ENCODE data around the gene NUBPL. TPM values are rescaled to one million over a fixed set of nuclear protein-coding genes. Genes with fewer than 3 reads are reported as not detected.

NUBPL gene
- polyA plus RNA-seq, 1 of the 3 experiments (the other 2 are of a cell fraction) = 4.0 TPM

DNA sequence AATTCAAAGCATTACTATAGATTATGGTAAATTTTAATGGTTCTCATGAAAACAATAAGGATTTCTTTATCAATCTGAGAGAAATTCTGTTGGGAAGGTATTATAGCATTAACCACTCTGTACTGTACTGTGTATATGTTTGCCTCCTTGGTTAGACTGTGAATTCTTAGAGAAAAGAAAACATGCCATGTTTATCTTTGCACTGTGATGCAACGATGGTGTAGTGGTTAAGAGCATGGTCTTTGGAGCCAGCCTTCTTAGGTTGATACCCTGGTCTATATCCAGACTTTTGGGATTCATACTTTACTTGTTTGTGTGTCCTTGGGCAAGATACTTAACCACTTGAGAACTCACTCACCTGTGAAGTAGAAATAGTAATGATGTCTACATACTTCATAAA is 32.2 kb upstream of the NUBPL start:
- DNase-seq = no peak
- H4K20me1 ChIP-seq (ENCODE audit: insufficient read depth) = no peaks in the 10 kb centered on the region
- no peaks in the 10 kb centered on the region for H3K27me3 ChIP-seq (ENCODE audit: insufficient read depth)
- CTCF ChIA-PET = interaction anchor here (1.0 to 1.7 kb wide), 3 partner anchors 9 to 723 kb away, joined by 3 to 5 read pairs (median 3); no protein-coding TSS in a partner anchor
- H3K9me2 ChIP-seq = no peaks in the 10 kb centered on the region
- H3K36me3 ChIP-seq (replicated peaks in 1 of 2; ENCODE audit: control insufficient read depth in 1 of 2, insufficient read depth in 2 of 2, low read length in 1 of 2) = no peaks in the 10 kb centered on the region
- H3K79me2 ChIP-seq (ENCODE audit: insufficient read depth) = no peaks in the 10 kb centered on the region
- H3K4me3 ChIP-seq (ENCODE audit: low read depth in 2 of 2, low read length in 1 of 2) = no peak overlapping the region
- H3K4me1 ChIP-seq (ENCODE audit: control insufficient read depth in 1 of 2, insufficient read depth in 2 of 2, low read depth in 1 of 2, low read length in 1 of 2) = no peaks in the 10 kb centered on the region
- no peak overlapping the region for H3K4me2 ChIP-seq
- H3F3A ChIP-seq (replicated peaks; ENCODE audit: insufficient read depth) = no peaks in the 10 kb centered on the region
- no peak overlapping the region for H2AFZ ChIP-seq (ENCODE audit: low read depth)
- H3K27ac ChIP-seq (ENCODE audit: low read depth in 2 of 2, low read length in 1 of 2) = no peak overlapping the region
- WGBS (ENCODE audit: low lambda C conversion rate) = 28% methylated on average over 1 of the region's 1 CpG
- H3K9ac ChIP-seq = no peak overlapping the region
- POLR2A ChIA-PET = no interaction called here
- no peaks in the 10 kb centered on the region for H3K9me3 ChIP-seq
- TF ChIP-seq YY1 (IDR thresholded peaks at IDR 0.05; ENCODE audit: low read depth) (no peak), CHD2 (IDR thresholded peaks at IDR 0.05; ENCODE audit: low read length, partially characterized antibody) (no peak), MEF2A (IDR thresholded peaks at IDR 0.05; ENCODE audit: borderline replicate concordance, low read depth) (no peak), GATA2 (CRISPR knock-in tag; IDR thresholded peaks at IDR 0.05) (no peak), TCF12 (IDR thresholded peaks at IDR 0.05) (no peak), GABPA (IDR thresholded peaks at IDR 0.05; ENCODE audit: low read depth) (no peak), ELF1 (IDR thresholded peaks at IDR 0.05) (no peak)
- TF ChIP-seq, protein P1, sequence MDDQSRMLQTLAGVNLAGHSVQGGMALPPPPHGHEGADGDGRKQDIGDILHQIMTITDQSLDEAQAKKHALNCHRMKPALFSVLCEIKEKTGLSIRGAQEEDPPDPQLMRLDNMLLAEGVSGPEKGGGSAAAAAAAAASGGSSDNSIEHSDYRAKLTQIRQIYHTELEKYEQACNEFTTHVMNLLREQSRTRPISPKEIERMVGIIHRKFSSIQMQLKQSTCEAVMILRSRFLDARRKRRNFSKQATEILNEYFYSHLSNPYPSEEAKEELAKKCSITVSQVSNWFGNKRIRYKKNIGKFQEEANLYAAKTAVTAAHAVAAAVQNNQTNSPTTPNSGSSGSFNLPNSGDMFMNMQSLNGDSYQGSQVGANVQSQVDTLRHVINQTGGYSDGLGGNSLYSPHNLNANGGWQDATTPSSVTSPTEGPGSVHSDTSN (IDR thresholded peaks at IDR 0.05) = no peak

DNA sequence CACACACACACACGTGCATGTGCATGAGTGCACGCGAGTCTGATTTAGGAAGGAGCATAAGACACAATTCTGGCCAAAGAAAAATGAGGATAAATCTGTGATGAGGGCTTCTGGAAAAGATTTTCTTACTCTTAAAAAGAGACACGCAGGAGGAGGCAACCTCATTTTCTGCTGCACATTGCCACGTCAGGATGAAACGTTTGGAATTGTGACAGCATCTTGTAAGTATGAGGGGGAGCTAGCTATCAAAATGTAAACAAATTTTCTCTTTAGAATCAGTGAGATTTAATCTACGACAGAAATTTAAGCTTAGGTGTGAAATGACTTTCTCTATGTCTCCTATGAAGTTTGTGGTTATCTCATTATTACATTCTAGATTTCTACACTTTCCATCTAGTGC is 31.1 kb upstream of the NUBPL start:
- Histone ChIP-seq H3K27me3 (ENCODE audit: insufficient read depth) (no peaks in the 10 kb centered on the region), H3F3A (replicated peaks; ENCODE audit: insufficient read depth) (no peaks in the 10 kb centered on the region), H3K4me3 (ENCODE audit: low read depth in 2 of 2, low read length in 1 of 2) (no peak overlapping the region), H3K4me1 (ENCODE audit: control insufficient read depth in 1 of 2, insufficient read depth in 2 of 2, low read depth in 1 of 2, low read length in 1 of 2) (no peaks in the 10 kb centered on the region), H2AFZ (ENCODE audit: low read depth) (no peak overlapping the region), H4K20me1 (ENCODE audit: insufficient read depth) (no peaks in the 10 kb centered on the region), H3K9ac (no peak overlapping the region), H3K9me2 (no peaks in the 10 kb centered on the region), H3K79me2 (ENCODE audit: insufficient read depth) (no peaks in the 10 kb centered on the region), H3K27ac (ENCODE audit: low read depth in 2 of 2, low read length in 1 of 2) (no peak overlapping the region), H3K4me2 (no peak overlapping the region), H3K9me3 (no peaks in the 10 kb centered on the region), H3K36me3 (replicated peaks in 1 of 2; ENCODE audit: control insufficient read depth in 1 of 2, insufficient read depth in 2 of 2, low read length in 1 of 2) (no peaks in the 10 kb centered on the region)
- DNase-seq = no peak
- ChIA-PET POLR2A (no interaction called here), CTCF (no interaction called here)
- WGBS (ENCODE audit: low lambda C conversion rate) = 51% methylated on average over 7 of the region's 7 CpGs
- no peak for TF ChIP-seq GATA2 (CRISPR knock-in tag; IDR thresholded peaks at IDR 0.05)
- no peak for TF ChIP-seq TCF12 (IDR thresholded peaks at IDR 0.05)
- TF ChIP-seq EZH2phosphoT487 (IDR thresholded peaks at IDR 0.05; ENCODE audit: borderline replicate concordance, low read depth) = no peak
- TF ChIP-seq, protein P2, sequence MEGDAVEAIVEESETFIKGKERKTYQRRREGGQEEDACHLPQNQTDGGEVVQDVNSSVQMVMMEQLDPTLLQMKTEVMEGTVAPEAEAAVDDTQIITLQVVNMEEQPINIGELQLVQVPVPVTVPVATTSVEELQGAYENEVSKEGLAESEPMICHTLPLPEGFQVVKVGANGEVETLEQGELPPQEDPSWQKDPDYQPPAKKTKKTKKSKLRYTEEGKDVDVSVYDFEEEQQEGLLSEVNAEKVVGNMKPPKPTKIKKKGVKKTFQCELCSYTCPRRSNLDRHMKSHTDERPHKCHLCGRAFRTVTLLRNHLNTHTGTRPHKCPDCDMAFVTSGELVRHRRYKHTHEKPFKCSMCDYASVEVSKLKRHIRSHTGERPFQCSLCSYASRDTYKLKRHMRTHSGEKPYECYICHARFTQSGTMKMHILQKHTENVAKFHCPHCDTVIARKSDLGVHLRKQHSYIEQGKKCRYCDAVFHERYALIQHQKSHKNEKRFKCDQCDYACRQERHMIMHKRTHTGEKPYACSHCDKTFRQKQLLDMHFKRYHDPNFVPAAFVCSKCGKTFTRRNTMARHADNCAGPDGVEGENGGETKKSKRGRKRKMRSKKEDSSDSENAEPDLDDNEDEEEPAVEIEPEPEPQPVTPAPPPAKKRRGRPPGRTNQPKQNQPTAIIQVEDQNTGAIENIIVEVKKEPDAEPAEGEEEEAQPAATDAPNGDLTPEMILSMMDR (IDR thresholded peaks at IDR 0.05) = no peak
- TF ChIP-seq TEAD4 (IDR thresholded peaks at IDR 0.05; ENCODE audit: borderline replicate concordance, insufficient read depth) = no peak
- no peak for TF ChIP-seq ELF1 (IDR thresholded peaks at IDR 0.05)
- TF ChIP-seq MXI1 (IDR thresholded peaks at IDR 0.05; ENCODE audit: low read depth, low read length) = no peak
- TF ChIP-seq, protein P3, sequence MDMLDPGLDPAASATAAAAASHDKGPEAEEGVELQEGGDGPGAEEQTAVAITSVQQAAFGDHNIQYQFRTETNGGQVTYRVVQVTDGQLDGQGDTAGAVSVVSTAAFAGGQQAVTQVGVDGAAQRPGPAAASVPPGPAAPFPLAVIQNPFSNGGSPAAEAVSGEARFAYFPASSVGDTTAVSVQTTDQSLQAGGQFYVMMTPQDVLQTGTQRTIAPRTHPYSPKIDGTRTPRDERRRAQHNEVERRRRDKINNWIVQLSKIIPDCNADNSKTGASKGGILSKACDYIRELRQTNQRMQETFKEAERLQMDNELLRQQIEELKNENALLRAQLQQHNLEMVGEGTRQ (IDR thresholded peaks at IDR 0.05; ENCODE audit: borderline replicate concordance, low read depth, low read length) = no peak
- no peak for TF ChIP-seq POLR2AphosphoS5 (IDR thresholded peaks at IDR 0.05; ENCODE audit: low read depth, low read length)
- no peak for TF ChIP-seq RFX5 (IDR thresholded peaks at IDR 0.05; ENCODE audit: low read length)
- no peak for TF ChIP-seq FOSL2 (IDR thresholded peaks at IDR 0.05; ENCODE audit: borderline replicate concordance, low read depth)
- TF ChIP-seq NFIC (IDR thresholded peaks at IDR 0.05; ENCODE audit: borderline replicate concordance) = no peak
- TF ChIP-seq NRF1 (IDR thresholded peaks at IDR 0.05; ENCODE audit: low read depth, low read length) = no peak
- TF ChIP-seq RAD21 (IDR thresholded peaks at IDR 0.05; ENCODE audit: low read length) = no peak
- no peak for TF ChIP-seq EP300 (IDR thresholded peaks at IDR 0.05; ENCODE audit: borderline replicate concordance in 1 of 2, low read depth in 1 of 2, low read length in 1 of 2)
- no peak for TF ChIP-seq MEF2A (IDR thresholded peaks at IDR 0.05; ENCODE audit: borderline replicate concordance, low read depth)
- no peak for TF ChIP-seq CHD2 (IDR thresholded peaks at IDR 0.05; ENCODE audit: low read length, partially characterized antibody)
- TF ChIP-seq, protein P4, sequence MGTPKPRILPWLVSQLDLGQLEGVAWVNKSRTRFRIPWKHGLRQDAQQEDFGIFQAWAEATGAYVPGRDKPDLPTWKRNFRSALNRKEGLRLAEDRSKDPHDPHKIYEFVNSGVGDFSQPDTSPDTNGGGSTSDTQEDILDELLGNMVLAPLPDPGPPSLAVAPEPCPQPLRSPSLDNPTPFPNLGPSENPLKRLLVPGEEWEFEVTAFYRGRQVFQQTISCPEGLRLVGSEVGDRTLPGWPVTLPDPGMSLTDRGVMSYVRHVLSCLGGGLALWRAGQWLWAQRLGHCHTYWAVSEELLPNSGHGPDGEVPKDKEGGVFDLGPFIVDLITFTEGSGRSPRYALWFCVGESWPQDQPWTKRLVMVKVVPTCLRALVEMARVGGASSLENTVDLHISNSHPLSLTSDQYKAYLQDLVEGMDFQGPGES (IDR thresholded peaks at IDR 0.05; ENCODE audit: low read depth, low read length) = no peak
